Body of pancreas (tissue), 4 donors: ENCODE measurements around the gene PCSK9.

ENCODE experiments used
- POLR2A ChIP-seq, 3 donors: fragments of 450-650 bp; IDR thresholded peaks; one replicate each; pipeline ENCODE4 v1.6.1; 2016; ENCODE audit warnings: antibody characterized with exemption in 3 of 3, mild to moderate bottlenecking in 2 of 3
- TF ChIP-seq, protein P1 (sequence below), 7 experiments: fragments of 450-650 bp in 4 of 7; fragments of 200-600 bp in 3 of 7; sonication (generic) in 3 of 7; IDR thresholded peaks; one replicate each; pipeline ENCODE4 v1.5.1; 2016 to 2019; ENCODE audit warnings: antibody characterized with exemption in 7 of 7

GRCh38 chr1:55078470-55078869, 39.1 kb downstream of the PCSK9 start:
- TF ChIP-seq, protein P1, sequence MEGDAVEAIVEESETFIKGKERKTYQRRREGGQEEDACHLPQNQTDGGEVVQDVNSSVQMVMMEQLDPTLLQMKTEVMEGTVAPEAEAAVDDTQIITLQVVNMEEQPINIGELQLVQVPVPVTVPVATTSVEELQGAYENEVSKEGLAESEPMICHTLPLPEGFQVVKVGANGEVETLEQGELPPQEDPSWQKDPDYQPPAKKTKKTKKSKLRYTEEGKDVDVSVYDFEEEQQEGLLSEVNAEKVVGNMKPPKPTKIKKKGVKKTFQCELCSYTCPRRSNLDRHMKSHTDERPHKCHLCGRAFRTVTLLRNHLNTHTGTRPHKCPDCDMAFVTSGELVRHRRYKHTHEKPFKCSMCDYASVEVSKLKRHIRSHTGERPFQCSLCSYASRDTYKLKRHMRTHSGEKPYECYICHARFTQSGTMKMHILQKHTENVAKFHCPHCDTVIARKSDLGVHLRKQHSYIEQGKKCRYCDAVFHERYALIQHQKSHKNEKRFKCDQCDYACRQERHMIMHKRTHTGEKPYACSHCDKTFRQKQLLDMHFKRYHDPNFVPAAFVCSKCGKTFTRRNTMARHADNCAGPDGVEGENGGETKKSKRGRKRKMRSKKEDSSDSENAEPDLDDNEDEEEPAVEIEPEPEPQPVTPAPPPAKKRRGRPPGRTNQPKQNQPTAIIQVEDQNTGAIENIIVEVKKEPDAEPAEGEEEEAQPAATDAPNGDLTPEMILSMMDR (IDR thresholded peaks at IDR 0.05): no peak
- no peak for TF ChIP-seq POLR2A (IDR thresholded peaks at IDR 0.05)
